PC-3 (cell line): ENCODE results near the gene ADAMTS1. TPM values are rescaled to one million over a fixed set of nuclear protein-coding genes. Genes with fewer than 3 reads are reported as not detected.

Experiments
- ATAC-seq: fragments of 200-7000 bp; cut with Tn5 transposase; 2 replicates; pipeline ENCODE4 v1.9.1; 2020; ENCODE audit warnings: mild to moderate bottlenecking, moderate library complexity
- BruUV-seq: library from RNA; stranded (reverse); fragments of 400-500 nt; replicated peaks from 2 replicates; lab custom pipeline; 2021; lab: Mats Ljungman, UMichigan
- CTCF ChIA-PET: fragments of 300-600 bp; sonication (Branson Sonifier 250); formaldehyde crosslinking; loops from one replicate; lab custom pipeline; 2022; ENCODE audit warnings: antibody characterized with exemption; lab: Charles Lee
- POLR2A ChIA-PET: fragments of 300-600 bp; sonication (Branson Sonifier 250); formaldehyde crosslinking; loops from one replicate; lab custom pipeline; 2022; ENCODE audit warnings: antibody characterized with exemption; ENCODE audit not compliant: unreplicated experiment; lab: Charles Lee
- DNase-seq: peaks from one replicate; pipeline ENCODE4 v3.0.0-alpha.2; 2015
- H2AFZ ChIP-seq: fragments of 300-600 bp; sonication (generic); 2 replicates; pipeline ENCODE4 v1.6.0; 2016; ENCODE audit warnings: antibody characterized with exemption, low read length
- H3F3A ChIP-seq: fragments of 300-600 bp; sonication (generic); one replicate; pipeline ENCODE4 v1.6.0; 2017; ENCODE audit warnings: antibody characterized with exemption, low read length, control low read depth, mild to moderate bottlenecking; ENCODE audit not compliant: unreplicated experiment
- H3K27ac ChIP-seq: fragments of 300-600 bp; sonication (generic); 2 replicates; pipeline ENCODE4 v1.5.1; 2016; ENCODE audit warnings: mild to moderate bottlenecking, low read length
- H3K27me3 ChIP-seq: fragments of 300-600 bp; sonication (generic); 2 replicates; pipeline ENCODE4 v1.6.1; 2016; ENCODE audit warnings: low read length, mixed read lengths
- H3K36me3 ChIP-seq: fragments of 300-600 bp; sonication (generic); 2 replicates; pipeline ENCODE4 v1.6.1; 2016; ENCODE audit warnings: low read depth, mixed run types, low read length, mixed read lengths
- H3K4me1 ChIP-seq: fragments of 300-600 bp; sonication (generic); 2 replicates; pipeline ENCODE4 v1.5.1; 2016; ENCODE audit warnings: low read length; ENCODE audit not compliant: insufficient read depth
- H3K4me2 ChIP-seq: fragments of 300-600 bp; sonication (generic); 2 replicates; pipeline ENCODE4 v1.6.0; 2016; ENCODE audit warnings: low read length
- H3K4me3 ChIP-seq: fragments of 300-600 bp; sonication (generic); 2 replicates; pipeline ENCODE4 v1.5.1; 2016; ENCODE audit warnings: mild to moderate bottlenecking, low read length, mixed read lengths
- H3K79me2 ChIP-seq: fragments of 300-600 bp; sonication (generic); 2 replicates; pipeline ENCODE4 v1.6.1; 2017; ENCODE audit warnings: low read length, mixed read lengths
- H3K9ac ChIP-seq: fragments of 300-600 bp; sonication (generic); 2 replicates; pipeline ENCODE4 v1.6.0; 2016; ENCODE audit warnings: mild to moderate bottlenecking, low read length
- H3K9me2 ChIP-seq: fragments of 300-600 bp; sonication (generic); replicated peaks from 2 replicates; pipeline ENCODE4 v1.6.1; 2016; ENCODE audit warnings: mixed run types, low read length, mixed read lengths
- H3K9me3 ChIP-seq: fragments of 300-600 bp; sonication (generic); 2 replicates; pipeline ENCODE4 v1.6.1; 2016; ENCODE audit warnings: low read length, mixed read lengths
- H4K20me1 ChIP-seq: fragments of 300-600 bp; sonication (generic); 2 replicates; pipeline ENCODE4 v1.6.1; 2016; ENCODE audit warnings: low read length, mixed read lengths
- CTCF ChIP-seq: fragments of 300-600 bp; sonication (generic); conservative IDR thresholded peaks from 2 replicates; pipeline ENCODE4 v1.5.1; 2017; ENCODE audit warnings: antibody characterized with exemption, low read depth, mild to moderate bottlenecking, low read length
- EZH2 ChIP-seq: fragments of 300-600 bp; sonication (generic); IDR thresholded peaks from one replicate; pipeline ENCODE4 v1.6.1; 2017; ENCODE audit warnings: antibody characterized with exemption, mild to moderate bottlenecking, low read length; ENCODE audit not compliant: unreplicated experiment
- EZH2phosphoT487 ChIP-seq: fragments of 300-600 bp; sonication (generic); IDR thresholded peaks from 2 replicates; pipeline ENCODE4 v1.6.1; 2018; ENCODE audit warnings: mild to moderate bottlenecking, antibody characterized with exemption, low read length, borderline replicate concordance
- intact Hi-C: fragments of 100-400 bp; cut with micrococcal nuclease; formaldehyde crosslinking; loops from 2 replicates; pipeline ENCODE4 v1.9.0; 2023
- total RNA-seq: library from RNA; depleted of rRNA; stranded (reverse); fragments of >200 nt; gene quantifications from 2 replicates; pipeline ENCODE4 v1.2.3, GENCODE V29; 2014

Gene ADAMTS1
- total RNA-seq, 1 experiment from 2014 or later: 12.9 TPM

DNA sequence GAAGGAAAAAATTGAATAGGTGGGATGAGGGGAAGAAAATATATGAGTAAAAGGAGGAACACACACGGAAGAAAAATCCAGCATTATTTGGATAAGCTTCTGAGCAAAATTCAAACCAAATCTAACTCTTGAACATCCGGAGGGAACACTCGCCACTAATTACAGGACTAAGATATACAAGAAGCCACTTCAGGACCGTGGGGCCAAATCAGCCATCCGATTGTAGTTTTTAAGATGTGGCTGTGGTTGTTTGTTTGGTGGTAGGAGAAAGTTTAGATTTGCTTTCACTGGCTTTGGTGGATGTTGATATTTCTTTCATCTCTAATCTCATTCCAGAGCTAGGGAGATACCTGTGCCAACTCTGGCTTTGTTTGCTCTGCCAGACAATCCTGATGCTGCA, 43.7 kb upstream of the ADAMTS1 start:
- no peak overlapping the region for H3K4me3 ChIP-seq
- no TSS peak for BruUV-seq
- no peaks in the 10 kb centered on the region for H3F3A ChIP-seq
- H3K4me1 ChIP-seq: no peaks in the 10 kb centered on the region
- TF ChIP-seq EZH2 (no peak), EZH2phosphoT487 (no peak), CTCF (no peak)
- no peaks in the 10 kb centered on the region for H3K27me3 ChIP-seq
- no peaks in the 10 kb centered on the region for H3K79me2 ChIP-seq
- no peaks in the 10 kb centered on the region for H3K9me2 ChIP-seq
- ChIA-PET POLR2A (no interaction called here), CTCF (no interaction called here)
- H3K36me3 ChIP-seq: no peaks in the 10 kb centered on the region
- no peak overlapping the region for H3K9ac ChIP-seq
- H3K27ac ChIP-seq: no peak overlapping the region
- H3K4me2 ChIP-seq: no peak overlapping the region
- intact Hi-C loops: loop anchor here (10.0 kb wide), 1 partner anchor 586 kb away; no protein-coding TSS in a partner anchor
- no peaks in the 10 kb centered on the region for H4K20me1 ChIP-seq
- no peaks in the 10 kb centered on the region for H3K9me3 ChIP-seq
- no peak overlapping the region for H2AFZ ChIP-seq
- DNase-seq (no peak), ATAC-seq (no peak)

GRCh38 chr21:26888256-26888655, 43.0 kb upstream of the ADAMTS1 start:
- no peaks in the 10 kb centered on the region for H3K27me3 ChIP-seq
- no peak overlapping the region for H3K9ac ChIP-seq
- intact Hi-C loops: loop anchor here (10.0 kb wide), 1 partner anchor 587 kb away; no protein-coding TSS in a partner anchor
- ChIA-PET CTCF (no interaction called here), POLR2A (no interaction called here)
- DNase-seq: no peak
- no peaks in the 10 kb centered on the region for H3K79me2 ChIP-seq
- TF ChIP-seq EZH2 (no peak), EZH2phosphoT487 (no peak)
- no peaks in the 10 kb centered on the region for H3F3A ChIP-seq
- no peak overlapping the region for H2AFZ ChIP-seq
- H3K36me3 ChIP-seq: no peaks in the 10 kb centered on the region
- H3K4me3 ChIP-seq: no peak overlapping the region
- no peaks in the 10 kb centered on the region for H3K4me1 ChIP-seq
- H3K9me2 ChIP-seq: no peaks in the 10 kb centered on the region
- no TSS peak for BruUV-seq
- no peaks in the 10 kb centered on the region for H4K20me1 ChIP-seq
- no peak for ATAC-seq
- no peak overlapping the region for H3K4me2 ChIP-seq
- no peak overlapping the region for H3K27ac ChIP-seq
- no peaks in the 10 kb centered on the region for H3K9me3 ChIP-seq

DNA sequence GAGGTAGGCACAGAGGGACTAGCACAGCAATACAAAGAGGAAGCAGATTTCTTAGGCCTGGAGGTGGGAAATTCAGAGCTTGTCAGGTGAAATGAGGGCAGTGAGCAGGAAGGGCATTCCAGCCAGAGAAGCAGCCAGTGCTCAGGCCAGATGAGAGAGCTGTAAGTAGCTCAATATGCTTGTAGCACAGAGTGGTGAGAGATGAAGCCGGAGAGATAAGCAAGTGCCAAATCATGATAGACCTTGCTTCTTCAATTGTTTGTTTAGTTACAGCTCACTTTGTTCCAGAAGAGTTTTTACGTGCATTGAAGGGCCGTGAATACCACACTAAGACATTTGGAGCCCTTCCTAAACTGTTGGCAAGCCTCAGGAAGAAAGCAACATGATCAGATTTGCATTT, 42.0 kb upstream of the ADAMTS1 start:
- no peak overlapping the region for H3K9ac ChIP-seq
- no TSS peak for BruUV-seq
- TF ChIP-seq EZH2: no peak
- TF ChIP-seq EZH2phosphoT487: no peak
- no peak for TF ChIP-seq CTCF
- H3K4me3 ChIP-seq: no peak overlapping the region
- no peaks in the 10 kb centered on the region for H3K36me3 ChIP-seq
- H3K79me2 ChIP-seq: no peaks in the 10 kb centered on the region
- H3K27ac ChIP-seq: no peak overlapping the region
- ATAC-seq (peak; percentile 81), DNase-seq (peak; percentile 4)
- no peaks in the 10 kb centered on the region for H3K27me3 ChIP-seq
- no peaks in the 10 kb centered on the region for H3F3A ChIP-seq
- POLR2A ChIA-PET: no interaction called here
- CTCF ChIA-PET: no interaction called here
- intact Hi-C loops: loop anchor here (10.0 kb wide), 1 partner anchor 588 kb away; no protein-coding TSS in a partner anchor
- no peak overlapping the region for H2AFZ ChIP-seq
- no peaks in the 10 kb centered on the region for H3K9me2 ChIP-seq
- H3K4me1 ChIP-seq: no peaks in the 10 kb centered on the region
- no peak overlapping the region for H3K4me2 ChIP-seq
- H4K20me1 ChIP-seq: no peaks in the 10 kb centered on the region
- no peaks in the 10 kb centered on the region for H3K9me3 ChIP-seq
